Hindlimb muscle (tissue), 1 donor: Measurements from ENCODE around the gene CTIF. TPM values are rescaled to one million over a fixed set of nuclear protein-coding genes. Genes with fewer than 3 reads are reported as not detected.

ENCODE experiments used
- DNase-seq: peaks from one replicate; pipeline ENCODE4 v3.0.0-alpha.2; 2013
- polyA plus RNA-seq: library from polyadenylated mRNA; unstranded; fragments of 120-200 nt; gene quantifications from one replicate; pipeline ENCODE4 v1.2.1, GENCODE V29; 2013; ENCODE audit not compliant: insufficient read length

The CTIF gene
- polyA plus RNA-seq, 1 donor = 47.1 TPM

- no peak for DNase-seq
Measured at GRCh38 chr18:48605408-48605845, 66.6 kb downstream of the CTIF start.

GRCh38 chr18:48607056-48607984 is 68.5 kb downstream of the CTIF start:
- peak; percentile 61 for DNase-seq

- DNase-seq = no peak
Measured at GRCh38 chr18:48608581-48608980, 69.8 kb downstream of the CTIF start.

GRCh38 chr18:48609114-48609513 is 70.3 kb downstream of the CTIF start:
- no peak for DNase-seq

GRCh38 chr18:48609820-48610815 is 71.3 kb downstream of the CTIF start:
- no peak for DNase-seq

GRCh38 chr18:48611203-48611602 is 72.4 kb downstream of the CTIF start:
- DNase-seq = no peak

GRCh38 chr18:48611785-48612480 is 73.1 kb downstream of the CTIF start:
- DNase-seq = no peak

GRCh38 chr18:48612511-48612910 is 73.7 kb downstream of the CTIF start:
- DNase-seq = no peak

GRCh38 chr18:48612917-48613316 is 74.1 kb downstream of the CTIF start:
- DNase-seq = no peak

- peak; percentile 53 for DNase-seq
Measured at GRCh38 chr18:48613589-48614404, 75.0 kb downstream of the CTIF start.

- no peak for DNase-seq
Measured at GRCh38 chr18:48615566-48616401, 77.0 kb downstream of the CTIF start.

- no peak for DNase-seq
Measured at GRCh38 chr18:48616484-48617255, 77.8 kb downstream of the CTIF start.

GRCh38 chr18:48617844-48618497 is 79.1 kb downstream of the CTIF start:
- DNase-seq = no peak

GRCh38 chr18:48619016-48619415 is 80.2 kb downstream of the CTIF start:
- DNase-seq = no peak

- DNase-seq = no peak
Measured at GRCh38 chr18:48619501-48619900, 80.7 kb downstream of the CTIF start.

GRCh38 chr18:48620071-48620470 is 81.2 kb downstream of the CTIF start:
- DNase-seq = no peak

GRCh38 chr18:48621240-48621639 is 82.4 kb downstream of the CTIF start:
- DNase-seq = no peak

GRCh38 chr18:48621815-48622555 is 83.2 kb downstream of the CTIF start:
- DNase-seq = no peak
